B cell (primary cell): Measurements from ENCODE around the gene SLC1A2. TPM values are rescaled to one million over a fixed set of nuclear protein-coding genes. Genes with fewer than 3 reads are reported as not detected.

Experiments used
- ATAC-seq: fragments of 200-7000 bp; cut with Tn5 transposase; one replicate; pipeline ENCODE4 v1.10.0; 2021; ENCODE audit warnings: low read depth, mild to moderate bottlenecking, moderate number of reproducible peaks, moderate library complexity
- CTCF ChIA-PET: fragments of 350-600 bp; sonication (Branson Sonifier 250); formaldehyde crosslinking; loops from one replicate; lab custom pipeline; 2021; ENCODE audit warnings: antibody characterized with exemption, inconsistent platforms; lab: Charles Lee
- POLR2A ChIA-PET: fragments of 350-600 bp; sonication (Branson Sonifier 250); formaldehyde crosslinking; loops from one replicate; lab custom pipeline; 2021; ENCODE audit warnings: antibody characterized with exemption; lab: Charles Lee
- DNase-seq: peaks from one replicate; pipeline ENCODE4 v3.0.0; 2013
- H2AFZ ChIP-seq: 2 replicates; pipeline ENCODE4 v1.6.1; 2012; ENCODE audit warnings: mild to moderate bottlenecking, low read depth, low read length; ENCODE audit not compliant: insufficient read depth, poor library complexity, severe bottlenecking
- H3K27ac ChIP-seq, 2 donors: 1 replicate in 1 of 2; 2 replicates in 1 of 2; pipeline ENCODE4 v1.5.1; 2012 to 2013; ENCODE audit warnings: low read length in 2 of 2, mild to moderate bottlenecking in 2 of 2, moderate library complexity in 1 of 2
- H3K27me3 ChIP-seq, 4 experiments: fragments of 200-600 bp in 1 of 4; sonication (generic) in 1 of 4; replicated peaks in 1 of 4; 1 replicate in 2 of 4; 2 replicates in 2 of 4; pipeline versions ENCODE4 v1.6.1 to v1.7.0; 2013 to 2016; ENCODE audit warnings: low read length in 3 of 4, mild to moderate bottlenecking in 2 of 4, mixed read lengths in 1 of 4, moderate library complexity in 1 of 4; ENCODE audit not compliant: insufficient read depth in 4 of 4, control insufficient read depth in 3 of 4; ENCODE audit errors: control extremely low read depth in 1 of 4
- H3K36me3 ChIP-seq, 2 experiments: replicated peaks in 1 of 2; 1 replicate in 1 of 2; 2 replicates in 1 of 2; pipeline versions ENCODE4 v1.6.1 to v1.7.1; 2013; ENCODE audit warnings: low read length in 1 of 2; ENCODE audit not compliant: insufficient read depth in 2 of 2, control insufficient read depth in 1 of 2; ENCODE audit errors: control extremely low read depth in 1 of 2, extremely low read depth in 1 of 2
- H3K4me1 ChIP-seq, 2 donors: fragments of 200-600 bp in 1 of 2; sonication (generic) in 1 of 2; 1 replicate in 1 of 2; 2 replicates in 1 of 2; pipeline versions ENCODE4 v1.5.1 to v1.6.1; 2013 to 2017; ENCODE audit warnings: low read length in 2 of 2; ENCODE audit not compliant: control insufficient read depth in 2 of 2, insufficient read depth in 2 of 2
- H3K4me2 ChIP-seq: replicated peaks from 2 replicates; pipeline ENCODE3; 2012; ENCODE audit warnings: mild to moderate bottlenecking, low read depth, low read length; ENCODE audit not compliant: poor library complexity, severe bottlenecking
- H3K4me3 ChIP-seq, 5 experiments: fragments of 200-600 bp in 1 of 5; sonication (generic) in 1 of 5; 1 replicate in 3 of 5; 2 replicates in 2 of 5; pipeline versions ENCODE4 v1.5.1 to v1.7.0; 2011 to 2016; ENCODE audit warnings: low read length in 4 of 5, mild to moderate bottlenecking in 4 of 5, low read depth in 2 of 5, control low read depth in 1 of 5, moderate library complexity in 1 of 5; ENCODE audit not compliant: insufficient read depth in 1 of 5; ENCODE audit errors: control extremely low read depth in 1 of 5, extremely low read depth in 1 of 5
- H3K79me2 ChIP-seq: fragments of 200-600 bp; sonication (generic); one replicate; pipeline ENCODE4 v1.6.0; 2016; ENCODE audit warnings: low read length; ENCODE audit not compliant: control insufficient read depth, insufficient read depth
- H3K9ac ChIP-seq: fragments of 200-600 bp; sonication (generic); 2 replicates; pipeline ENCODE4 v1.6.1; 2017; ENCODE audit warnings: mild to moderate bottlenecking, low read length, moderate library complexity
- H3K9me3 ChIP-seq, 3 donors: one replicate each; pipeline versions ENCODE4 v1.6.1 to v1.7.1; 2013; ENCODE audit warnings: low read length in 2 of 3; ENCODE audit not compliant: control insufficient read depth in 2 of 3, insufficient read depth in 1 of 3; ENCODE audit errors: control extremely low read depth in 1 of 3
- H4K20me1 ChIP-seq: 2 replicates; pipeline ENCODE4 v1.6.0; 2012; ENCODE audit warnings: mild to moderate bottlenecking, low read length; ENCODE audit not compliant: insufficient read depth, control insufficient read depth, poor library complexity, severe bottlenecking
- H3K27ac Mint-ChIP-seq: one replicate; pipeline ENCODE4 v1.8.0; 2021; ENCODE audit warnings: mixed read lengths
- H3K27me3 Mint-ChIP-seq: one replicate; pipeline ENCODE4 v1.8.0; 2021; ENCODE audit warnings: mixed read lengths
- H3K4me1 Mint-ChIP-seq: one replicate; pipeline ENCODE4 v1.8.0; 2021; ENCODE audit warnings: mixed read lengths
- H3K4me3 Mint-ChIP-seq: one replicate; pipeline ENCODE4 v1.8.0; 2021; ENCODE audit warnings: mixed read lengths
- H3K9me3 Mint-ChIP-seq: one replicate; pipeline ENCODE4 v1.8.0; 2022; ENCODE audit warnings: mixed read lengths; ENCODE audit not compliant: insufficient read depth
- EZH2 ChIP-seq: IDR thresholded peaks from 2 replicates; pipeline ENCODE4 v1.6.1; 2012; ENCODE audit warnings: borderline replicate concordance, low read depth, mild to moderate bottlenecking, moderate library complexity, low read length; ENCODE audit not compliant: insufficient read depth, poor library complexity, severe bottlenecking
- WGBS: methylation state at CpG from one replicate; pipeline ENCODE4 v1.1.5; 2013; ENCODE audit warnings: missing lambda C conversion rate; ENCODE audit not compliant: insufficient coverage; 5-methylcytosine and 5-hydroxymethylcytosine counted together
- intact Hi-C: fragments of 100-400 bp; cut with micrococcal nuclease; formaldehyde crosslinking; loops from one replicate; pipeline ENCODE4 v1.10.0; 2022
- polyA plus RNA-seq: library from polyadenylated mRNA; depleted of rRNA; stranded (reverse); fragments of >200 nt; gene quantifications from 2 replicates; pipeline ENCODE4 v1.2.3, GENCODE V29; 2012
- total RNA-seq, 2 donors: library from RNA; stranded (reverse); fragments of 120-200 nt in 1 of 2; gene quantifications; 1 replicate in 1 of 2; 2 replicates in 1 of 2; pipeline versions ENCODE4 v1.2.3 to v1.2.4, GENCODE V29; 2013 to 2022
- TF ChIP-seq, protein P1 (sequence below): fragments of 200-600 bp; IDR thresholded peaks from one replicate; pipeline ENCODE4 v1.8.0; 2022; ENCODE audit warnings: antibody characterized with exemption, mild to moderate bottlenecking

The SLC1A2 gene
- total and polyA plus RNA-seq, 2 donors (not counting 1 experiment from before 2014, with no cell fraction given), result not detected

- no peaks in the 10 kb centered on the region for H3K79me2 ChIP-seq
- no peaks in the 10 kb centered on the region for H3K9me3 ChIP-seq
- H3K9ac ChIP-seq, result no peak overlapping the region
- TF ChIP-seq, protein P1, sequence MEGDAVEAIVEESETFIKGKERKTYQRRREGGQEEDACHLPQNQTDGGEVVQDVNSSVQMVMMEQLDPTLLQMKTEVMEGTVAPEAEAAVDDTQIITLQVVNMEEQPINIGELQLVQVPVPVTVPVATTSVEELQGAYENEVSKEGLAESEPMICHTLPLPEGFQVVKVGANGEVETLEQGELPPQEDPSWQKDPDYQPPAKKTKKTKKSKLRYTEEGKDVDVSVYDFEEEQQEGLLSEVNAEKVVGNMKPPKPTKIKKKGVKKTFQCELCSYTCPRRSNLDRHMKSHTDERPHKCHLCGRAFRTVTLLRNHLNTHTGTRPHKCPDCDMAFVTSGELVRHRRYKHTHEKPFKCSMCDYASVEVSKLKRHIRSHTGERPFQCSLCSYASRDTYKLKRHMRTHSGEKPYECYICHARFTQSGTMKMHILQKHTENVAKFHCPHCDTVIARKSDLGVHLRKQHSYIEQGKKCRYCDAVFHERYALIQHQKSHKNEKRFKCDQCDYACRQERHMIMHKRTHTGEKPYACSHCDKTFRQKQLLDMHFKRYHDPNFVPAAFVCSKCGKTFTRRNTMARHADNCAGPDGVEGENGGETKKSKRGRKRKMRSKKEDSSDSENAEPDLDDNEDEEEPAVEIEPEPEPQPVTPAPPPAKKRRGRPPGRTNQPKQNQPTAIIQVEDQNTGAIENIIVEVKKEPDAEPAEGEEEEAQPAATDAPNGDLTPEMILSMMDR, result no peak
- TF ChIP-seq EZH2, result no peak
- ChIA-PET CTCF (interaction anchor here (0.6 to 11.8 kb wide), 11 partner anchors 55 to 804 kb away, joined by 3 to 248 read pairs (median 5); no protein-coding TSS in a partner anchor), POLR2A (no interaction called here)
- H3K4me3 Mint-ChIP-seq, result no peak overlapping the region
- H3K4me2 ChIP-seq, result no peak overlapping the region
- peak; percentile 5 for DNase-seq
- H3K4me1 ChIP-seq, result peaks cover 10 to 18% of the 10 kb centered on the region in 2 donors
- H3K36me3 ChIP-seq, result no peaks in the 10 kb centered on the region
- H3K27me3 Mint-ChIP-seq, result no peaks in the 10 kb centered on the region
- 100% methylated on average over 3 of the region's 6 CpGs for WGBS
- H3K9me3 Mint-ChIP-seq, result no peaks in the 10 kb centered on the region
- no peaks in the 10 kb centered on the region for H4K20me1 ChIP-seq
- H3K4me1 Mint-ChIP-seq, result peaks cover 23% of the 10 kb centered on the region
- no peak overlapping the region for H3K27ac ChIP-seq
- no peak overlapping the region for H3K27ac Mint-ChIP-seq
- H3K27me3 ChIP-seq, result peaks cover 0 to 3% (median 0%) of the 10 kb centered on the region in 4 experiments
- H2AFZ ChIP-seq, result no peak overlapping the region
- ATAC-seq, result no peak
- H3K4me3 ChIP-seq, result no peak overlapping the region
- intact Hi-C loops, result loop anchor here (2.0 to 5.0 kb wide), 3 partner anchors 77 to 248 kb away; no protein-coding TSS in a partner anchor
Observed at GRCh38 chr11:35389897-35390465, 29.4 kb downstream of the SLC1A2 start.

DNA sequence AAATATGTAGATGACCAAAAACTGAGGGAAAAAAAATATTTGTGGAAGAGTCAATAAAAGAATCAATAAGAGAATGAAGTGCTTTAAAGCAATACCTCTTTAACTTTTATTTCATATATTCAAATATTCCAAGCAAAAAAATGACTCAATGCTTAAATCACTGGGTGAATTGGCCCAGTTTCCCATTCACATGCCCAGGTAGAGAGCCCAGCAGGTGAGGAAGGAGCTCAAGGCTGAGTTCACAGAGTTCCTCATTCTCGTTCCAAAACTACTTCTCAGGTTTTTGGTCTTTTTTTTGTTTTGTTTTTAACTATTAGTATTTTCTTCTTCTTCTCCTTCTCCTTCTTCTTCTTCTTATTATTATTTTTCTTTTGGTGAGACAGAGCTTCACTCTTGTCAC is 30.2 kb downstream of the SLC1A2 start:
- intact Hi-C loops, result no loop called here
- POLR2A ChIA-PET, result no interaction called here
- no CpG with 5 or more reads among the region's 1 CpG for WGBS
- CTCF ChIA-PET, result interaction anchor here (0.7 to 11.8 kb wide), 8 partner anchors 27 to 803 kb away, joined by 3 to 248 read pairs (median 4); no protein-coding TSS in a partner anchor
- peaks cover 23% of the 10 kb centered on the region for H3K4me1 Mint-ChIP-seq
- H3K9me3 ChIP-seq, result no peaks in the 10 kb centered on the region
- H3K9me3 Mint-ChIP-seq, result no peaks in the 10 kb centered on the region
- peaks cover 10 to 18% of the 10 kb centered on the region in 2 donors for H3K4me1 ChIP-seq
- no peaks in the 10 kb centered on the region for H3K36me3 ChIP-seq
- no peak for ATAC-seq
- no peaks in the 10 kb centered on the region for H4K20me1 ChIP-seq
- H3K27ac ChIP-seq, result no peak overlapping the region
- no peak overlapping the region for H2AFZ ChIP-seq
- H3K79me2 ChIP-seq, result no peaks in the 10 kb centered on the region
- TF ChIP-seq EZH2, result no peak
- TF ChIP-seq, protein P1, result no peak
- H3K27ac Mint-ChIP-seq, result no peak overlapping the region
- no peak overlapping the region for H3K9ac ChIP-seq
- no peaks in the 10 kb centered on the region for H3K27me3 Mint-ChIP-seq
- no peak overlapping the region for H3K4me2 ChIP-seq
- no peak overlapping the region for H3K4me3 Mint-ChIP-seq
- H3K4me3 ChIP-seq, result no peak overlapping the region
- peaks cover 0 to 3% (median 0%) of the 10 kb centered on the region in 4 experiments for H3K27me3 ChIP-seq
- DNase-seq, result no peak
